HEK293 (cell line): ENCODE results near the gene IL31RA.
A peak's percentile ranks its signal among the peaks of the same experiment; 100 is the strongest.

Experiments
- CTCF ChIA-PET: fragments of 350-600 bp; formaldehyde crosslinking; extraction: SDS; loops from one replicate; lab custom pipeline; 2021; ENCODE audit warnings: antibody characterized with exemption; lab: Yijun Ruan, JAX
- POLR2A ChIA-PET: fragments of 300-600 bp; formaldehyde crosslinking; extraction: SDS; loops from one replicate; lab custom pipeline; 2020; ENCODE audit warnings: antibody characterized with exemption, inconsistent platforms; lab: Yijun Ruan, JAX
- H3K27ac ChIP-seq: fragments of 200-500 bp; sonication (Bioruptor generic); 2 replicates; pipeline ENCODE4 v1.5.1; 2014; ENCODE audit warnings: low read depth, low read length, control low read depth, inconsistent platforms; ENCODE audit errors: extremely low read depth
- H3K36me3 ChIP-seq, 2 experiments: fragments of 200-500 bp in 1 of 2; sonication (Bioruptor generic) in 1 of 2; 1 replicate in 1 of 2; 2 replicates in 1 of 2; pipeline ENCODE4 v1.5.1; 2014 to 2017; ENCODE audit warnings: inconsistent platforms in 2 of 2, low read length in 2 of 2; ENCODE audit not compliant: control insufficient read depth in 2 of 2, insufficient read depth in 1 of 2
- H3K4me1 ChIP-seq: fragments of 200-500 bp; sonication (Bioruptor generic); 2 replicates; pipeline ENCODE4 v1.5.1; 2014; ENCODE audit warnings: mild to moderate bottlenecking, low read length, inconsistent platforms; ENCODE audit not compliant: control insufficient read depth, insufficient read depth
- H3K4me3 ChIP-seq: 2 replicates; pipeline ENCODE4 v1.5.1; 2011; ENCODE audit warnings: low read depth, mild to moderate bottlenecking, control low read depth, low read length, moderate library complexity
- H3K9me3 ChIP-seq: fragments of 200-500 bp; sonication (Bioruptor generic); 2 replicates; pipeline ENCODE4 v1.5.1; 2014; ENCODE audit warnings: low read depth, low read length, inconsistent platforms; ENCODE audit not compliant: control insufficient read depth, insufficient read depth
- HOXA7 ChIP-seq: sonication (generic); formaldehyde crosslinking; IDR thresholded peaks from 2 replicates; pipeline ENCODE4 v1.8.1; 2022; ENCODE audit warnings: missing genetic modification reagents, borderline replicate concordance
- HOXD13 ChIP-seq: sonication (generic); formaldehyde crosslinking; IDR thresholded peaks from 2 replicates; pipeline ENCODE4 v1.8.0; 2022; ENCODE audit warnings: missing genetic modification reagents, borderline replicate concordance
- IKZF3 ChIP-seq: fragments of 450-650 bp; IDR thresholded peaks from 2 replicates; pipeline ENCODE4 v1.5.0; 2018; ENCODE audit warnings: missing biosample characterization, mild to moderate bottlenecking, missing genetic modification characterization, moderate library complexity
- ZBTB1 ChIP-seq: fragments of 450-650 bp; formaldehyde crosslinking; IDR thresholded peaks from 2 replicates; pipeline ENCODE4 v1.5.1; 2016; ENCODE audit warnings: missing biosample characterization, missing genetic modification characterization
- ZBTB17 ChIP-seq: fragments of 450-650 bp; formaldehyde crosslinking; IDR thresholded peaks from 2 replicates; pipeline ENCODE4 v1.5.1; 2016; ENCODE audit warnings: missing biosample characterization, missing genetic modification characterization
- ZBTB20 ChIP-seq: fragments of 450-650 bp; formaldehyde crosslinking; IDR thresholded peaks from 2 replicates; pipeline ENCODE4 v1.5.1; 2016; ENCODE audit warnings: missing biosample characterization, missing genetic modification characterization
- ZBTB21 ChIP-seq: fragments of 450-650 bp; formaldehyde crosslinking; IDR thresholded peaks from 2 replicates; pipeline ENCODE4 v1.5.1; 2017; ENCODE audit warnings: missing biosample characterization, missing genetic modification characterization
- ZFP41 ChIP-seq: fragments of 450-650 bp; formaldehyde crosslinking; IDR thresholded peaks from 2 replicates; pipeline ENCODE4 v1.5.1; 2016; ENCODE audit warnings: missing biosample characterization, missing genetic modification characterization, borderline replicate concordance
- ZNF10 ChIP-seq: fragments of 450-650 bp; formaldehyde crosslinking; IDR thresholded peaks from 2 replicates; pipeline ENCODE4 v1.5.1; 2017; ENCODE audit warnings: missing biosample characterization, missing genetic modification characterization
- ZNF132 ChIP-seq: fragments of 450-650 bp; formaldehyde crosslinking; IDR thresholded peaks from 2 replicates; pipeline ENCODE4 v1.5.1; 2017; ENCODE audit warnings: missing biosample characterization, missing genetic modification characterization, borderline replicate concordance
- ZNF558 ChIP-seq: fragments of 450-650 bp; formaldehyde crosslinking; IDR thresholded peaks from 2 replicates; pipeline ENCODE4 v1.5.1; 2016; ENCODE audit warnings: missing biosample characterization, missing genetic modification characterization
- ZNF600 ChIP-seq: fragments of 450-650 bp; formaldehyde crosslinking; IDR thresholded peaks from 2 replicates; pipeline ENCODE4 v1.5.1; 2016; ENCODE audit warnings: missing biosample characterization, missing genetic modification characterization
- ZNF610 ChIP-seq: fragments of 450-650 bp; formaldehyde crosslinking; IDR thresholded peaks from 2 replicates; pipeline ENCODE4 v1.5.1; 2016; ENCODE audit warnings: missing biosample characterization, missing genetic modification characterization, borderline replicate concordance
- ZNF623 ChIP-seq: fragments of 450-650 bp; formaldehyde crosslinking; IDR thresholded peaks from 2 replicates; pipeline ENCODE4 v1.5.1; 2016; ENCODE audit warnings: missing biosample characterization, missing genetic modification characterization
- ZXDB ChIP-seq: fragments of 450-650 bp; formaldehyde crosslinking; IDR thresholded peaks from 2 replicates; pipeline ENCODE4 v1.5.1; 2016; ENCODE audit warnings: missing biosample characterization, missing genetic modification characterization
- TF ChIP-seq, protein P1 (sequence below): IDR thresholded peaks from 2 replicates; pipeline ENCODE4 v1.6.1; 2011; ENCODE audit warnings: mild to moderate bottlenecking, low read depth, low read length, borderline replicate concordance
- TF ChIP-seq, protein P2 (sequence below): fragments of 450-650 bp; formaldehyde crosslinking; conservative IDR thresholded peaks from 2 replicates; pipeline ENCODE4 v1.5.1; 2016; ENCODE audit warnings: low read depth, missing biosample characterization, missing genetic modification characterization
- TF ChIP-seq, protein P3 (sequence below): fragments of 450-650 bp; formaldehyde crosslinking; IDR thresholded peaks from 2 replicates; pipeline ENCODE4 v1.5.1; 2016; ENCODE audit warnings: missing biosample characterization, missing genetic modification characterization
- TF ChIP-seq, protein P4 (sequence below): fragments of 450-650 bp; formaldehyde crosslinking; IDR thresholded peaks from 2 replicates; pipeline ENCODE4 v1.5.1; 2016; ENCODE audit warnings: missing biosample characterization, missing genetic modification characterization

The IL31RA gene

DNA sequence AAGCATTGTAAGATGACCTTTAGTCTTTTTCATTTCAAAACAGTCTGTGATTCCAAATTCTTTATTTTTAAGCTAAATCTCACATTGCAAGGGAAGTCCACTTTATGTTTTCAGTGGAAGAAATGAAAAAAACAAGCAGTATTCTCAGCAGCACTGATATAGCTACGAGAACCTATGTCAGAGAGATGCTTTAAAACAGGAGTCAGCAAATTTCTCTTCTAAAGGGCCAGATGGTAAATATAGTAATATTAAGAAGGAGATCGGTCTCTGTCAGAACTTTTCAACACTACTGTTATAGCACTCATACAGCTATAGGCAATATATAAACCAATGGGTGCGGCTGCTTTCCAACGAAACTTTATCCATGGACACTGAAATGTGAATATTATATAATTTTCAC lies 18.7 kb downstream of the IL31RA start (continued):
- no peak for TF ChIP-seq ZBTB20 (tag by site-specific recombination)
- TF ChIP-seq IKZF3 (tag by site-specific recombination) = no peak
- TF ChIP-seq, protein P1, sequence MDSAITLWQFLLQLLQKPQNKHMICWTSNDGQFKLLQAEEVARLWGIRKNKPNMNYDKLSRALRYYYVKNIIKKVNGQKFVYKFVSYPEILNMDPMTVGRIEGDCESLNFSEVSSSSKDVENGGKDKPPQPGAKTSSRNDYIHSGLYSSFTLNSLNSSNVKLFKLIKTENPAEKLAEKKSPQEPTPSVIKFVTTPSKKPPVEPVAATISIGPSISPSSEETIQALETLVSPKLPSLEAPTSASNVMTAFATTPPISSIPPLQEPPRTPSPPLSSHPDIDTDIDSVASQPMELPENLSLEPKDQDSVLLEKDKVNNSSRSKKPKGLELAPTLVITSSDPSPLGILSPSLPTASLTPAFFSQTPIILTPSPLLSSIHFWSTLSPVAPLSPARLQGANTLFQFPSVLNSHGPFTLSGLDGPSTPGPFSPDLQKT = no peak
- TF ChIP-seq ZBTB1 = no peak
- no peak for TF ChIP-seq ZFP41 (tag by site-specific recombination)
- no peak for TF ChIP-seq ZNF600 (tag by site-specific recombination)

DNA sequence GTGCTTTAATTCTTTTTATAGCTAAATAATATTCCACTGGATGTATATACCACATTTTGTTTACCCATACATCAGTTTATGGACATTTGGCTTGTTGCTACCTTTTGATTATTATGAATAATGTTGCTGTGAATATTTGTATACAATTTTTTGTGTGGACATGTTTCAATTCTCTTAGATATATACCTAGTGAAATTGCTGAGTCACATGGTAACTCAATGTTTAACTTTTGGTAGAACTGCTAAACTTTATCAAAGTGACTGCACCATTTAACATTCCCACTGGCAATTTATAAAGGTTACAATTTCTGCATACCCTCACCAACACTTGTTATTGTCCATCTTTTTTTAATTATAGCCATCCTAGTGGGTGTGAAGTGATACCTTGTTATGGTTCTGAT lies 22.1 kb downstream of the IL31RA start:
- H3K36me3 ChIP-seq = no peaks in the 10 kb centered on the region
- no peaks in the 10 kb centered on the region for H3K4me1 ChIP-seq
- H3K4me3 ChIP-seq = no peak overlapping the region
- POLR2A ChIA-PET = no interaction called here
- CTCF ChIA-PET = no interaction called here
- no peaks in the 10 kb centered on the region for H3K9me3 ChIP-seq
- TF ChIP-seq, protein P2, sequence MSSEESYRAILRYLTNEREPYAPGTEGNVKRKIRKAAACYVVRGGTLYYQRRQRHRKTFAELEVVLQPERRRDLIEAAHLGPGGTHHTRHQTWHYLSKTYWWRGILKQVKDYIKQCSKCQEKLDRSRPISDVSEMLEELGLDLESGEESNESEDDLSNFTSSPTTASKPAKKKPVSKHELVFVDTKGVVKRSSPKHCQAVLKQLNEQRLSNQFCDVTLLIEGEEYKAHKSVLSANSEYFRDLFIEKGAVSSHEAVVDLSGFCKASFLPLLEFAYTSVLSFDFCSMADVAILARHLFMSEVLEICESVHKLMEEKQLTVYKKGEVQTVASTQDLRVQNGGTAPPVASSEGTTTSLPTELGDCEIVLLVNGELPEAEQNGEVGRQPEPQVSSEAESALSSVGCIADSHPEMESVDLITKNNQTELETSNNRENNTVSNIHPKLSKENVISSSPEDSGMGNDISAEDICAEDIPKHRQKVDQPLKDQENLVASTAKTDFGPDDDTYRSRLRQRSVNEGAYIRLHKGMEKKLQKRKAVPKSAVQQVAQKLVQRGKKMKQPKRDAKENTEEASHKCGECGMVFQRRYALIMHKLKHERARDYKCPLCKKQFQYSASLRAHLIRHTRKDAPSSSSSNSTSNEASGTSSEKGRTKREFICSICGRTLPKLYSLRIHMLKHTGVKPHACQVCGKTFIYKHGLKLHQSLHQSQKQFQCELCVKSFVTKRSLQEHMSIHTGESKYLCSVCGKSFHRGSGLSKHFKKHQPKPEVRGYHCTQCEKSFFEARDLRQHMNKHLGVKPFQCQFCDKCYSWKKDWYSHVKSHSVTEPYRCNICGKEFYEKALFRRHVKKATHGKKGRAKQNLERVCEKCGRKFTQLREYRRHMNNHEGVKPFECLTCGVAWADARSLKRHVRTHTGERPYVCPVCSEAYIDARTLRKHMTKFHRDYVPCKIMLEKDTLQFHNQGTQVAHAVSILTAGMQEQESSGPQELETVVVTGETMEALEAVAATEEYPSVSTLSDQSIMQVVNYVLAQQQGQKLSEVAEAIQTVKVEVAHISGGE = no peak
- TF ChIP-seq ZXDB (tag by site-specific recombination) (no peak), ZBTB21 (tag by site-specific recombination) (no peak), ZNF623 (tag by site-specific recombination) (no peak), HOXA7 (CRISPR knock-in tag) (no peak), ZNF610 (no peak), ZBTB17 (tag by site-specific recombination) (no peak), ZNF132 (tag by site-specific recombination) (no peak)
- TF ChIP-seq, protein P3, sequence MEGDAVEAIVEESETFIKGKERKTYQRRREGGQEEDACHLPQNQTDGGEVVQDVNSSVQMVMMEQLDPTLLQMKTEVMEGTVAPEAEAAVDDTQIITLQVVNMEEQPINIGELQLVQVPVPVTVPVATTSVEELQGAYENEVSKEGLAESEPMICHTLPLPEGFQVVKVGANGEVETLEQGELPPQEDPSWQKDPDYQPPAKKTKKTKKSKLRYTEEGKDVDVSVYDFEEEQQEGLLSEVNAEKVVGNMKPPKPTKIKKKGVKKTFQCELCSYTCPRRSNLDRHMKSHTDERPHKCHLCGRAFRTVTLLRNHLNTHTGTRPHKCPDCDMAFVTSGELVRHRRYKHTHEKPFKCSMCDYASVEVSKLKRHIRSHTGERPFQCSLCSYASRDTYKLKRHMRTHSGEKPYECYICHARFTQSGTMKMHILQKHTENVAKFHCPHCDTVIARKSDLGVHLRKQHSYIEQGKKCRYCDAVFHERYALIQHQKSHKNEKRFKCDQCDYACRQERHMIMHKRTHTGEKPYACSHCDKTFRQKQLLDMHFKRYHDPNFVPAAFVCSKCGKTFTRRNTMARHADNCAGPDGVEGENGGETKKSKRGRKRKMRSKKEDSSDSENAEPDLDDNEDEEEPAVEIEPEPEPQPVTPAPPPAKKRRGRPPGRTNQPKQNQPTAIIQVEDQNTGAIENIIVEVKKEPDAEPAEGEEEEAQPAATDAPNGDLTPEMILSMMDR (tag by site-specific recombination) = no peak
- H3K27ac ChIP-seq = no peak overlapping the region

DNA sequence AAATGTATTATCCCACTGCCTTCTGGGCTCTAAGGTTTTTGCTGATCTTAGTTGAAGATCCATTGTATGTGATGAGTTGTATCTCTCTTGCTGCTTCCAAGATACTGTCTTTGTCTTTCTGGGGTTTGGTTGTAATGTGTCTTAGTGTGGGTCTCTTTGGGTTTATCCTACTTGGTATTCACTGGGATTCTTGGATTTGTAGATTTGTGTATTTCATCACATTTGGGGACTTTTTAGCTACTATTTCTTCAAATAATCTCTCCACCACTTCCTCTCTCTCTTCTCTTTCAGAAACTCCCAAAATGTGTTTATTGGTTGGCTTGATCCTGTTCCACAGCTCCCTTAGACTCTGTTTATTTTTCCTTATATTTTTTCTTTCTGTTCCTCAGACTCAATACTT lies 26.5 kb downstream of the IL31RA start:
- no peaks in the 10 kb centered on the region for H3K4me1 ChIP-seq
- TF ChIP-seq ZNF10 (tag by site-specific recombination) (no peak), HOXD13 (CRISPR knock-in tag) (no peak), ZNF558 (peak; percentile 98)
- TF ChIP-seq, protein P4, sequence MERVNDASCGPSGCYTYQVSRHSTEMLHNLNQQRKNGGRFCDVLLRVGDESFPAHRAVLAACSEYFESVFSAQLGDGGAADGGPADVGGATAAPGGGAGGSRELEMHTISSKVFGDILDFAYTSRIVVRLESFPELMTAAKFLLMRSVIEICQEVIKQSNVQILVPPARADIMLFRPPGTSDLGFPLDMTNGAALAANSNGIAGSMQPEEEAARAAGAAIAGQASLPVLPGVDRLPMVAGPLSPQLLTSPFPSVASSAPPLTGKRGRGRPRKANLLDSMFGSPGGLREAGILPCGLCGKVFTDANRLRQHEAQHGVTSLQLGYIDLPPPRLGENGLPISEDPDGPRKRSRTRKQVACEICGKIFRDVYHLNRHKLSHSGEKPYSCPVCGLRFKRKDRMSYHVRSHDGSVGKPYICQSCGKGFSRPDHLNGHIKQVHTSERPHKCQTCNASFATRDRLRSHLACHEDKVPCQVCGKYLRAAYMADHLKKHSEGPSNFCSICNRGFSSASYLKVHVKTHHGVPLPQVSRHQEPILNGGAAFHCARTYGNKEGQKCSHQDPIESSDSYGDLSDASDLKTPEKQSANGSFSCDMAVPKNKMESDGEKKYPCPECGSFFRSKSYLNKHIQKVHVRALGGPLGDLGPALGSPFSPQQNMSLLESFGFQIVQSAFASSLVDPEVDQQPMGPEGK (tag by site-specific recombination) = no peak
- TF ChIP-seq, all 188 proteins: peak for 1
- Histone ChIP-seq H3K4me3 (no peak overlapping the region), H3K27ac (no peak overlapping the region), H3K36me3 (no peaks in the 10 kb centered on the region), H3K9me3 (no peaks in the 10 kb centered on the region)
- ChIA-PET POLR2A (no interaction called here), CTCF (interaction anchor here (0.7 kb wide), 1 partner anchor 1014 kb away, joined by 4 read pairs; no protein-coding TSS in a partner anchor)
